Heart right ventricle (tissue), 16 donors: ENCODE results near the gene SSX2IP. TPM values are rescaled to one million over a fixed set of nuclear protein-coding genes. Genes with fewer than 3 reads are reported as not detected.

Experiments
- ATAC-seq, 8 donors: fragments of 200-7000 bp; cut with Tn5 transposase; one replicate each; pipeline ENCODE4 v1.9.1; 2020; ENCODE audit warnings: mild to moderate bottlenecking in 8 of 8, moderate library complexity in 8 of 8, moderate number of reproducible peaks in 1 of 8
- DNase-seq, 2 donors: peaks; one replicate each; pipeline ENCODE4 v3.0.0-alpha.2; 2020
- H3K27ac ChIP-seq, 10 donors: fragments of 200-600 bp; sonication (generic) in 2 of 10; one replicate each; pipeline versions ENCODE4 v1.5.0 to v1.8.0; 2020 to 2022; ENCODE audit warnings: mild to moderate bottlenecking in 3 of 10
- H3K27me3 ChIP-seq, 7 donors: fragments of 200-600 bp; one replicate each; pipeline ENCODE4 v1.8.0; 2021 to 2022; ENCODE audit warnings: mild to moderate bottlenecking in 2 of 7
- H3K36me3 ChIP-seq, 9 donors: fragments of 200-600 bp; sonication (generic) in 1 of 9; one replicate each; pipeline versions ENCODE4 v1.5.0 to v1.8.0; 2020 to 2022; ENCODE audit warnings: mild to moderate bottlenecking in 2 of 9
- H3K4me1 ChIP-seq, 9 donors: fragments of 200-600 bp; sonication (generic) in 1 of 9; one replicate each; pipeline versions ENCODE4 v1.5.0 to v1.8.0; 2020 to 2022; ENCODE audit warnings: mild to moderate bottlenecking in 4 of 9
- H3K4me3 ChIP-seq, 10 donors: fragments of 200-600 bp; sonication (generic) in 2 of 10; one replicate each; pipeline versions ENCODE4 v1.5.0 to v1.8.0; 2020 to 2022; ENCODE audit warnings: mild to moderate bottlenecking in 7 of 10, moderate library complexity in 2 of 10
- H3K9me3 ChIP-seq, 11 donors: fragments of 200-600 bp in 10 of 11; sonication (generic) in 2 of 11; one replicate each; pipeline versions ENCODE4 v1.5.0 to v1.8.0; 2013 to 2022; ENCODE audit warnings: mild to moderate bottlenecking in 2 of 11, control low read depth in 1 of 11, moderate library complexity in 1 of 11
- CTCF ChIP-seq, 9 donors: fragments of 200-600 bp; sonication (generic) in 2 of 9; IDR thresholded peaks; one replicate each; pipeline versions ENCODE4 v1.5.0 to v1.8.0; 2021 to 2022; ENCODE audit warnings: antibody characterized with exemption in 9 of 9, mild to moderate bottlenecking in 5 of 9, moderate library complexity in 1 of 9
- WGBS, 2 donors: extraction: QIAGEN DNeasy Blood & Tissue Kit; methylation state at CpG; one replicate each; pipeline ENCODE4 v1.1.7; 2013; ENCODE audit warnings: inconsistent platforms in 1 of 2; 5-methylcytosine and 5-hydroxymethylcytosine counted together
- intact Hi-C, 10 donors: fragments of 100-400 bp; cut with DNase I; formaldehyde crosslinking; loops; one replicate each; pipeline versions ENCODE4 v1.11.1 to v1.14.2; 2022
- polyA plus RNA-seq, 2 donors: library from polyadenylated mRNA; stranded (reverse); fragments of 200-250 nt; gene quantifications; one replicate each; pipeline ENCODE4 v1.2.3, GENCODE V29; 2013
- total RNA-seq, 10 donors: library from RNA; stranded (reverse); fragmentation: NEBNext Ultra II Directional in 3 of 10; extraction: Animal tissue kit (Norgen Biotek cat#: 25700) in 3 of 10; gene quantifications; one replicate each; pipeline versions ENCODE4 v1.2.1 to v1.2.4, GENCODE V29; 2021 to 2023
- donor health status: Arrhythmogenic right ventricular cardiomyopathy.
- donor health status: ischemic (EF 13 %, LVEDD 7.1; RV severe dilation, severe dysfunction).
- donor health status: healthy with polysubstance abuse.
- donor health status: DM: no; HTN: yes; CAD: no.
- donor health status: DM: no; HTN: no; CAD: no.
- donor health status: ischemic (EF 25% LVEDD 6.9; RV normal size, moderate dysfunction).
- donor health status: ischemic (EF 25% LVEDD 5.7; RV mildly dilated, moderate dysfunction).
- donor health status: healthy.
- donor health status: DM: yes; HTN: yes; CAD: no.
- donor health status: Ischemic cardiomyopathy.
- donor health status: ischemic (EF 35%, LVEDD 5.7; RV mildly dilated, moderate dysfunction).
- donor health status: nonischemic (EF 11% LVEDD 7.7; RV severe dilation, severe dysfunction).
- donor health status: DM: yes; HTN: yes; CAD: no.
- donor health status: PGD.
- donor health status: ischemic (EF 29% LVEDD 5.4; RV normal size, mild dysfunction).
- donor health status: nonischemic (EF 23%, LVEDD 6.1; RV moderate dilation, normal function).

SSX2IP gene
- total and polyA plus RNA-seq, 12 donors = 2.9 to 14.9 (median 11.0) TPM

- no peak overlapping the region for H3K27ac ChIP-seq
- TF ChIP-seq CTCF (IDR thresholded peaks at IDR 0.05) = no peak
- ATAC-seq = no peak
- H3K9me3 ChIP-seq = no peaks in the 10 kb centered on the region
- H3K4me1 ChIP-seq = no peaks in the 10 kb centered on the region
- intact Hi-C loops = no loop called here
- no peaks in the 10 kb centered on the region for H3K27me3 ChIP-seq
- no peak for DNase-seq
- 78 to 82% methylated on average over 7 of the region's 7 CpGs for WGBS, 2 donors
- H3K4me3 ChIP-seq = no peak overlapping the region
- no peaks in the 10 kb centered on the region for H3K36me3 ChIP-seq
Measured at GRCh38 chr1:84677415-84678099, 12.7 kb downstream of the SSX2IP start.

GRCh38 chr1:84675631-84676030 lies 14.6 kb downstream of the SSX2IP start:
- WGBS, 2 donors = 96% methylated on average over 4 of the region's 4 CpGs
- H3K27ac ChIP-seq = no peak overlapping the region
- no peaks in the 10 kb centered on the region for H3K9me3 ChIP-seq
- H3K4me1 ChIP-seq = no peaks in the 10 kb centered on the region
- no peaks in the 10 kb centered on the region for H3K27me3 ChIP-seq
- intact Hi-C loops = no loop called here
- peaks cover 0 to under 1% (median 0%) of the 10 kb centered on the region in 9 donors for H3K36me3 ChIP-seq
- DNase-seq = no peak
- TF ChIP-seq CTCF (IDR thresholded peaks at IDR 0.05) = no peak
- H3K4me3 ChIP-seq = no peak overlapping the region
- ATAC-seq = no peak

- DNase-seq = no peak
- Histone ChIP-seq H3K4me3 (no peak overlapping the region), H3K9me3 (no peaks in the 10 kb centered on the region), H3K4me1 (no peaks in the 10 kb centered on the region), H3K27me3 (no peaks in the 10 kb centered on the region), H3K27ac (no peak overlapping the region), H3K36me3 (peaks cover 0 to 6% (median 0%) of the 10 kb centered on the region in 9 donors)
- intact Hi-C loops = no loop called here
- no peak for TF ChIP-seq CTCF (IDR thresholded peaks at IDR 0.05)
- ATAC-seq = no peak
- 61 to 76% methylated on average over 1 of the region's 1 CpG for WGBS, 2 donors
Measured at GRCh38 chr1:84675106-84675505, 15.2 kb downstream of the SSX2IP start.

GRCh38 chr1:84674705-84675104 lies 15.6 kb downstream of the SSX2IP start:
- DNase-seq (no peak), ATAC-seq (no peak)
- Histone ChIP-seq H3K4me3 (no peak overlapping the region), H3K27me3 (no peaks in the 10 kb centered on the region), H3K36me3 (peaks cover 0 to 10% (median 0%) of the 10 kb centered on the region in 9 donors), H3K27ac (no peak overlapping the region), H3K4me1 (no peaks in the 10 kb centered on the region), H3K9me3 (no peaks in the 10 kb centered on the region)
- no peak for TF ChIP-seq CTCF (IDR thresholded peaks at IDR 0.05)
- 95 to 98% methylated on average over 3 of the region's 3 CpGs for WGBS, 2 donors
- intact Hi-C loops = no loop called here
